GOT3 (cell line): ENCODE measurements around the gene B3GALT4.
A peak's percentile ranks its signal among the peaks of the same experiment; 100 is the strongest.

Experiments
- DNase-seq: peaks from one replicate; lab custom pipeline; 2025; ENCODE audit warnings: mixed read lengths; lab: John Stamatoyannopoulos, UW

B3GALT4 gene

GRCh38 chr6:33315793-33316602, 39.1 kb downstream of the B3GALT4 start:
- DNase-seq = no peak

GRCh38 chr6:33316603-33317418, 39.9 kb downstream of the B3GALT4 start:
- DNase-seq = no peak

- no peak for DNase-seq
Observed at GRCh38 chr6:33317419-33317668, 40.4 kb downstream of the B3GALT4 start.

GRCh38 chr6:33317669-33318425, 40.9 kb downstream of the B3GALT4 start, which contains the start of gene ZBTB22:
Gene ZBTB22 (minus strand): TSS chr6:33317744. CDS start chr6:33316916, 828 bp downstream.
- peak; percentile 94 for DNase-seq

- DNase-seq = no peak
Observed at GRCh38 chr6:33318426-33319073, 41.6 kb downstream of the B3GALT4 start.

- no peak for DNase-seq
Observed at GRCh38 chr6:33319939-33320314, 43.0 kb downstream of the B3GALT4 start.

GRCh38 chr6:33320315-33321181, 43.6 kb downstream of the B3GALT4 start:
- DNase-seq = peak; percentile 39

- no peak for DNase-seq
Observed at GRCh38 chr6:33321227-33321626, 44.3 kb downstream of the B3GALT4 start.

- no peak for DNase-seq
Observed at GRCh38 chr6:33323623-33323948, 46.7 kb downstream of the B3GALT4 start.

GRCh38 chr6:33324125-33324524, 47.2 kb downstream of the B3GALT4 start:
- DNase-seq = no peak
